Measurements from ENCODE around the gene RPS27.
"Not testable (repeated sequence)": the region's sequence is repeated elsewhere in the genome, so short reads cannot be mapped to it uniquely, and the experiment has no call there.

Gene RPS27

DNA sequence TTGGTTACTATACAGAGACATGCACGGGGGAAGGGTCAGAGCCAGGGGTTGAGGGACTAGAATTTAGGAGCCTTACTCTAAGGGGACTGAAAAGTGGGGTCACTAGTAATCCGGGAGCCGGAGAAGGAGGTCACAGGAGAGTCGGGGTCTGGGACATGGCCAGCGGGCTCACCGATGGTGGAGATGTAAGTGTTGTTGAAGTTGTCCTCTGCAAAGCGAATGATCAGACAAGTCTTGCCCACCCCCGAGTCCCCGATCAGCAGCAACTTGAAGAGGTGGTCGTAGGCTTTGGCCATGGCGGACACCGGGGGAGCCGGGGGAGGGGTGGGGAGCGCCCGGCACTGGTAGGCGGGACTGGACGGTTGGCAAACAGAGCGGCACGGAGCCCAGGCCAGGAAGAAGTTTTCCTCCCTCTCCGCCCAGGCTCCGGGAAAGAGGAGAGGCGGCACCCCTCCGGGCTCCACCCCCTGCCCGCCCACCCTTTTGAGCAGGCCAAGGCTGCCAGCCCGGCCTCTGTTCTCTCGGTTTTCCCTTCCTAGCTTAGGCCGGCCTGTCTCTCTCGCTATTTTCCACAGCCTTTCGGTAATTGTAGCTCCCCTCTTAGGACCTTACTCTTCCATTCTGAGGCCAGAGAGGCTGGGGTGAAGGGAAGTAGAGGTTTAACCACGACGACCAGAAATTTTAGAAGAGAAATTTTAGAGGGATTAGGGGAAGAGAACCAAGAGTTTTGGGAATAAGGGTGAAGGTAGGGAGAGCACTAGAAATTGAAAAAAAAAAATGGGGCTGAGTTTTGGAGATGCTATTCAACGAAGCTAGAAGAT lies 4.4 kb upstream of the RPS27 start, which contains the start of gene RAB13:
Gene RAB13, minus strand, starts transcription at position 399 of the 821 bp plus-strand sequence. Its CDS starts 103 bp downstream, at position 296.
- peak; percentile 76 for DNase-seq (ENCODE audit: low spot score)
- no peak for FAIRE-seq

DNA sequence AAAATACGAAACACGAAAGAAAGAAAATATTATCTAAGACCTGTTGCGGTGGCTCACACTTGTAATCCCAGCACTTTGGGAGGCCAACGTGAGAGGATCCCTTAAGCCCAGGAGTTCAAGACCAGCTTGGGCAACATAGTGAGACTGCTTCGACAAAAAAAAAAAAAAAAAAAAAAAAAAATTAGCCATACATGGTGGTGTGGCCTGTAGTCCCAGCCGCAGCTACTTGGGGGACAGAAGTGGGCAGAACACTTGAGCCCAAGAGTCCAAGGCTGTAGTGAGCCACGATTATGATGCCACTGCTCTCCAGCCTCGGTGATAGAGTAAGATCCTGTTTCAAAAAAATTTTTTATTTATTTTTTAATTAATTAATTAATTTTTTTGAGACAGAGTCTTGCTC lies 2.9 kb upstream of the RPS27 start:
- DNase-seq (ENCODE audit: low spot score) (no peak), FAIRE-seq (no peak)

DNA sequence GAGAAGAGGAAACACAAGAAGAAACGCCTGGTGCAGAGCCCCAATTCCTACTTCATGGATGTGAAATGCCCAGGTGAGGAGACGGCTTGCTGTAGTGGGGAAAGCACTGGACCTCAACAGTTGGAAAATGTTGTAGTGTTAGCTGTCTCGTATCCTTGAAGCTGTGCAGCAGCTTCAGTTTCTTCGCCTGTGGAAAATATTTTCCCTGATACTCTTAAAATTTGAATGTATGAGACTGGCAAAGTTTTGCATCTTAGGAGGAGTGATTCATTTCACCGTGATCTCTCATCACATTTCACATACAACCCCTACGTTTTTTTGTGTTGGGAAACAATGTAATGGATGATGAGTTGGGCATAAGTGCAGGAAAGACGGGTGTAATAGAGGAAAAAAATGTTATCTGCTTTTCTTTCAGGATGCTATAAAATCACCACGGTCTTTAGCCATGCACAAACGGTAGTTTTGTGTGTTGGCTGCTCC lies 629 bp downstream of the RPS27 start:
- DNase-seq (ENCODE audit: low spot score): no peak
- FAIRE-seq: no peak

DNA sequence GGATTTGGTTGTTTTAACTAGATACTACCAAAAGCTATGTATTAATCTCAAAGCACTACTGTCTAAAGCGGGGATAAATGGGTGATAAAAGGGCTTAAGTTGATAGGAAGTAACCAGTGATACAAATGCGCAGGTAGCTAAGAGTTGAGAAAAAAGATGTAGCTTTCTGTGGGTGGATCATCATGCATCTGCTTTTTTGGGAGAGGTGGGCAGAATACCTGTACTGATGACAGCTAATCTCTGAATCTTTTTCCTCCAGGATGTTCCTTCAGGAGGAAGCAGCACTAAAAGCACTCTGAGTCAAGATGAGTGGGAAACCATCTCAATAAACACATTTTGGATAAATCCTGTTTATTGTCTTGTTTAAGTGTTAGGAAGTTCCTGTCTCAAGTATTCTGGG lies 1.2 kb downstream of the RPS27 start:
- DNase-seq (ENCODE audit: low spot score) (no peak), FAIRE-seq (no peak)

DNA sequence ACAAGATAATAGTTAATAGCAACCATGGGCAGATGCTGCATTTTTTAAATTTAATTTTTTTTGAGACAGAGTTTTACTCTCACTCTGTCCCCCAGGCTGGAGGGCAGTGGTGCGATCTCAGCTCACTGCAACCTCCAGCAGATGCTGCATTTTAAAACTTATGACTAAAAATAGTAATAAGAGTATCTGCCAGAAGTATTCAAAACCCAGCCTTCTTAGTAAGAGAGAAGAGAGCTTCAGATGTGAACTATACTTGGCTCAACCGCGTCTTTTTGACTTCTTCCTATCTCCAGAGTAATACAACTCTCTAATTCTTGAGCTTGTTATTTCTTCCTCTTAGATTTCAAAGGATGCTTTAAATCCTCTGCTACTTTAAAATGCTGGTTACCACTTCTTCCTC lies 4.6 kb downstream of the RPS27 start:
- DNase-seq (ENCODE audit: low spot score) (no peak), FAIRE-seq (no peak)

DNA sequence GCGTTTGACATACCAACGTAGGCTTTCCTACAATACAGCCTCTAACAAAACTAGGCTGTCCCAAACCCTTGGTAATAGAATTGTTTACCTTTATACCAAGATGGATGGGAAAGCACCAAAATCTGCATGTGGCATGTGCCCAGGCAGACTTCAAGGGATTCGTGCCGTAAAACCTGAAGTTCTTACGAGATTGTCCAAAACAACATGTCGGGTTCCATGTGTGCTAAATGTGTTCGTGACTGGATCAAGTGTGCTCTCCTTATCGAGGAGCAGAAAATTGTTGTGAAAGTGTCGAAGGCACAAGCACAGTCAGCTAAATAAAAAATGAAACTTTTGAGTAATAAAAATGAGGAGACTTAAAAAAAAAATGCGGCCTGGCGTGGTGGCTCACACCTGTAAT lies 5.1 kb downstream of the RPS27 start:
- DNase-seq (ENCODE audit: low spot score): no peak
- no peak for FAIRE-seq

DNA sequence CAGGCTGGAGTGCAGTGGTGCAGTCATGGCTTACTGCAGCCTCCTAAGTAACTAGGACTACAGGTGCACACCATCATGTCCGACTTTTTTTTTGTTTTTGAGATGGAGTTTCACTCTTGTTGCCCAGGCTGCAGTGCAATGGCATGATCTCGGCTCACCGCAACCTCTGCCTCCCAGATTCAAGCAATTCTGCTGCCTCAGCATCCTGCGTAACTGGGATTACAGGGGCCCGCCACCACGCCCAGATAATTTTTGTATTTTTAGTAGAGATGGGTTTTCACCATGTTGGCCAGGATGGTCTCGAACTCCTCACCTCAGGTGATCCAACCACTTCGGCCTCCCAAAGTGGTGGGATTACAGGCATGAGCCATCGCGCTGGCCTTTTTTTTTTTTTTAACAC lies 6.3 kb downstream of the RPS27 start:
- not testable (repeated sequence) for FAIRE-seq; DNase-seq (ENCODE audit: low spot score)

DNA sequence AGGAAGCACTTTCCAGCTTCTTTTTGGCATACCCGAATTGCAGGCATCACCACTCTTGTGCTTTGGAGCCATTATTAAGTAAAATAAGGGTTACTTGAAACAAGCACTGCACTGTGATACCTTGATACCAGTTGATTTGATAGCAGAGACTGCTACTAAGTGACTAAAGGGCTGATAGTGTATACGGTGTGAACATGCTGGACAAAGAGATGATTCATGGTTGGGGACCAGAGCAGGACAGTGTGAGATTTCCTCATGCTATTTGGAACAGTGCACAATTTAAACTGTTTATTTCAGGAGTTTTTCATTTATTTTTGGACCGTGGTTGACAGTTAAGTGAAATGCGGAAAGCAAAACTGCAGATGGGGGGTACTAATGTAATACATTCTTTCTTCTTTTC lies 9.9 kb downstream of the RPS27 start:
- FAIRE-seq (no peak), DNase-seq (ENCODE audit: low spot score) (no peak)

DNA sequence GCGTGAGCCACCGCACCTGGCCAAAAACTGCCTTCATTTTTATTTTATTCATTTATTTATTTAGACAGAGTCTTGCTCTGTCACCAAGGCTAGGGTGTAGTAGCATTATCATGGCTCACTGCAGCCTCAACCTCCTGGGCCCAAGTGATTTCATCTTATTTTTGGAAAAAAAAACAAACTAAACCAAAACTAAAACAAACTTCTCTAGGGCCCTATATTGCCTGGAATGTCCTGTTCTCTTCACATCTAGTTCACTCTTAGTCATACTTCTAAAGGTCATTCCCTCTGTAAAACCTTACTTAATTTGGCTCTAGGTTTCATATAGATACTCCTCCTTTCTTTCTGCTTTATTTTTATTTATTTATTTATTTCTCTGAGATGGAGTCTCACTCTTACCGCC lies 15.6 kb downstream of the RPS27 start:
- FAIRE-seq: no peak
- DNase-seq (ENCODE audit: low spot score): no peak

DNA sequence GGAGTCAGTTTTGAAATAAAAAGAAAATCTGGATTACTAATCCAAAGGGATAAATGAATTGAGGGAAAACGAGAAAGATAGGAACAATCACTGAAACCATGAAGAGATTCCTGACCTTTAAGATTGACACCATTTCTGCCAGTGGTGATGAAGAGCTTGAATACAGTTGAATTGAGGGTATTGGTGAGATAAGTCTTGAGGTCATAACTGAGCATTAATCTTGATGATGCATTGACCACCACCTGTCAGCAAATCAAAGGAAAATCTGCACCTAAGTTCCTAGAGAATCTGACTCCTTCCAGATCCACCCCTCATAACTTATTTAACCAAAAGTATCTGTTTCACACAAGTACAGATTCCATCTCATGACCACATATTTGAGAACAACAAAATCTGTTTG lies 21.6 kb downstream of the RPS27 start:
- FAIRE-seq (no peak), DNase-seq (ENCODE audit: low spot score) (no peak)

DNA sequence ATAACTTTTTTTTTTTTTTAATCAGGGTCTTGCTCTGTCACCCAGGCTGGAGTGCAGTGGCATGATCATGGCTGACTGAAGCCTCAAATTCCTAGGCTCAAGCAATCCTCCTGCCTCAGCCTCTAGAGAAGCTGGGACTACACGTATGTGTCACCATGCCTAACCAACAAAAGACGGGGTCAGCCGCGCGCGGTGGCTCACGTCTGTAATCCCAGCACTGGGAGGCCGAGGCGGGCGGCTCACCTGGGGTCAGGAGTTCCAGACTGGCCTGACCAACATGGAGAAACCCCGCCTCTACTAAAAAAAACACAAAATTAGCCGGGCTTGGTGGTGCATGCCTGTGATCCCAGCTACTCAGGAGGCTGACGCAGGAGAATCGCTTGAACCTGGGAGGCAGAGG lies 22.0 kb downstream of the RPS27 start:
- not testable (repeated sequence) for DNase-seq (ENCODE audit: low spot score); FAIRE-seq

DNA sequence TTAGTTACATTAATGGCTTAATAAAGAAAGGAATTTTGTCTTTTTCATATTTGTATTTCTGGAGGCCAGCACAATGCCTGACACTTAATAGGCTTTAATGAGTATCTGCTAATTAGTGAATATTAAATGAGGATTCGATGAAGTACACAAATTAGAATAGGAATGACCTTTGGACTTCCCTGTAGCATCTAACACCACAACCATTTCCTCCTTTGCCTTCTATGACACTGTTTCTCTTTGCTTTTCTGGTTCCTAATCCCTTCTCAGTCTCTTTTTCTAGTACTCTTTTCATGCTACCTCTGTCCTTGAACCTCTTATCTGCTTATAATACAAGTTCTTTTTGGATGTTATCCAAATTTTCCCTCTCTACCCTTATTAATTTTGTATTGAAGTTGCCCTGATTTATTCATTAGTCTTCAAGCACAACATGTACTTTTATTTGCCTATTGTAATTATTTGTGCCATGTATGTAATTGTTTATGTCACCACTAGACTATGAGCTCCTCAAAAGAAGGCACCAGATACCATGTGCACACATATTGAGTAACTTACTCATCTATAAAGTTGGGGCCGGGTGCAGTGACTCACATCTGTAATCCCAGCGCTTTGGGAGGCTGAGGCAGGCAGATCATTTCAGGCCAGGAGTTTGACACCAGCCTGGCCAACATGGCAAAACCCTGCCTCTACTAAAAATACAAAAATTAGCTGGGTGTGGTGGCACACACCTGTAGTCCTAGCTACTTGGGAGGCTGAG lies 23.8 kb downstream of the RPS27 start:
- DNase-seq (ENCODE audit: low spot score) (no peak), FAIRE-seq (no peak)

DNA sequence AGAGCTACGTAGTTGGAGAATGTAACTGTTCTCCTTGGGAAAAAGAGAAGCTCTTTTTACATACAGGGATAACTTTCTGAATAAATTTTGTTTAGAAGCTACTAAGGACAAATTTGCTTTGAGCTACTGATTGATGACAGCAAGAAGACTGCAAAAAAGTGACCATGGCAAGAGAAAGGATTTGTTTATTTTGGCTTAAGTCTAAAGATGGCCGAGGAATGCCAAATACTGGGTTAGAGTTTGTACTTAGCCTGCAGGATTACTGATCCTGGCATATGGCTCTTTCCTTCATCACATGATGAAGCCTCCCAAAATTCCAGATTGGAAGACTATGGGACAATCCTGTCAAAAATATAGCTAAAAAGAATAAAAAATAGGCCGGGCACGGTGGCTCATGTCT lies 28.7 kb downstream of the RPS27 start:
- DNase-seq (ENCODE audit: low spot score): no peak
- no peak for FAIRE-seq

DNA sequence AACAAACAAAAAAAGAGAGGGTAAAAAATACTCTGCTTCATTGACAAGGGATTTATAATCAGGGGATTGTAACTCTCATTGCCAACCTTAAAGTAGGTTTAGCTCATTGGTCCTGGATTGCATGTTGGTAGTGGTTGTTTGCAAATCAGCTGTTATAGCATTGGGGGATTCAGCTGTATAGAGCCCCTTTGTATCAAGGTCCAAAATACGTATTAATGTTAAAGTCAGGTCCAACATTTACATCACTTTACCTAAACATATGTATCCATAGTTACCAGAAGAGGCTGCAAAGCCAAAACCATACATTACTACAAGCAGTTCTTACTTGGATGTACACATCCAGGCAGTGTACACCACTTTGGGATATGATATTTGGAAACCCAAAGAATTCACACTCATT lies 29.4 kb downstream of the RPS27 start:
- no peak for DNase-seq (ENCODE audit: low spot score)
- FAIRE-seq: no peak

DNA sequence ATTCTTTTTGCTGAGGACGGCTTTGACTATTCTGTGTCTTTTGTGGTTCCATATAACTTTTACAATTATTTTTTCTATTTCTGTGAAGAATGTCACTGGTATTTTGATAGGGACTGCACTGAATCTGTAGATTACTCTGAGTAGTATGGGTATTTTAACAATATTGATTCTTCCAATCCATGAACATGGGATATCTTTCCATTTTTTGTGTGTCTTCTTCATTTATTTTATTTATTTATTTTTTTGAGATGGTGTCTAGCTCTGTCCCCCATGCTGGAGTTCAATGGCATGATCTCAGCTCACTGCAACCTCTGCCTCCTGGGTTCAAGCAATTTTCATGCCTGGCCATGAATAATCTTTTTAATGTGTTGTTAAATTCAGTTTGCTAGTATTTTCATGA lies 43.1 kb downstream of the RPS27 start:
- FAIRE-seq; DNase-seq (ENCODE audit: low spot score): not testable (repeated sequence)

Measured in RCC 7860 (cell line).